ENCODE results near the gene SNX20. TPM values are rescaled to one million over a fixed set of nuclear protein-coding genes. Genes with fewer than 3 reads are reported as not detected.

Gene SNX20
- total and polyA plus RNA-seq, 2 of the 4 experiments (the other 2 are of a cell fraction) = not detected

- BruUV-seq (replicated peaks) = no TSS peak
- H2BK15ac ChIP-seq (ENCODE audit: low read depth, low read length) = no peak overlapping the region
- no peak overlapping the region for H3K18ac ChIP-seq (ENCODE audit: low read depth, low read length)
- DNase-seq = no peak
- H4K91ac ChIP-seq (ENCODE audit: insufficient read depth, low read depth, low read length) = no peak overlapping the region
- H2BK120ac ChIP-seq (ENCODE audit: low read depth, low read length) = no peak overlapping the region
- H2BK5ac ChIP-seq (ENCODE audit: low read depth, low read length, poor library complexity, severe bottlenecking) = no peak overlapping the region
- H4K5ac ChIP-seq (ENCODE audit: low read depth, low read length) = no peak overlapping the region
- in situ Hi-C loops (cut with MboI; ENCODE audit: low sequenced_read_pairs) (loop anchor here (10.0 kb wide), 1 partner anchor 120 kb away; no protein-coding TSS in a partner anchor), dilution Hi-C loops (cut with HindIII; ENCODE audit: low sequenced_read_pairs, unreplicated experiment) (no loop called here), intact Hi-C loops (cut with micrococcal nuclease) (no loop called here)
- no peak overlapping the region for H3K4me2 ChIP-seq (ENCODE audit: low read depth, low read length)
- H3K9me3 ChIP-seq (ENCODE audit: control insufficient read depth, insufficient read depth, low read length) = no peaks in the 10 kb centered on the region
- H3K14ac ChIP-seq (replicated peaks; ENCODE audit: low read depth, low read length) = no peak overlapping the region
- no peaks in the 10 kb centered on the region for H3K4me1 ChIP-seq (ENCODE audit: control insufficient read depth, insufficient read depth, low read length)
- ChIA-PET CTCF (no interaction called here), POLR2A (ENCODE audit: unreplicated experiment) (no interaction called here)
- H3K9ac ChIP-seq (ENCODE audit: low read depth, low read length) = no peak overlapping the region
- H3K56ac ChIP-seq (ENCODE audit: extremely low read depth, insufficient read depth, low read length) = no peak overlapping the region
- no peak overlapping the region for H2AK5ac ChIP-seq (ENCODE audit: low read depth, low read length)
- no peak overlapping the region for H3K27ac ChIP-seq (ENCODE audit: insufficient read depth, low read length)
- H3K4ac ChIP-seq (ENCODE audit: low read depth, low read length) = no peak overlapping the region
- no peak for ATAC-seq (ENCODE audit: low read depth)
- H3K36me3 ChIP-seq (ENCODE audit: control insufficient read depth, insufficient read depth, low read length) = no peaks in the 10 kb centered on the region
- WGBS, 2 experiments (ENCODE audit: extremely low coverage in 2 of 2, insufficient read length in 1 of 2) = 56% methylated on average over 11 of the region's 11 CpGs; no CpG with 5 or more reads in 1 of the 2 experiments
- no peaks in the 10 kb centered on the region for H3K9me1 ChIP-seq (ENCODE audit: insufficient read depth, low read length)
- H2AFZ ChIP-seq (replicated peaks; ENCODE audit: low read length, poor library complexity) = no peak overlapping the region
- H3K27me3 ChIP-seq (ENCODE audit: control insufficient read depth, insufficient read depth, low read length) = peaks cover 8% of the 10 kb centered on the region
- no peaks in the 10 kb centered on the region for H3K79me1 ChIP-seq (ENCODE audit: low read depth in 1 of 2, low read length in 2 of 2)
- H3K23ac ChIP-seq (ENCODE audit: low read depth, low read length) = no peak overlapping the region
- no peaks in the 10 kb centered on the region for H4K20me1 ChIP-seq (ENCODE audit: insufficient read depth, low read length)
- H2BK20ac ChIP-seq (ENCODE audit: low read depth, low read length) = no peak overlapping the region
- no peak overlapping the region for H4K8ac ChIP-seq (ENCODE audit: low read depth in 2 of 2, low read length in 2 of 2)
- no peak overlapping the region for H2AK9ac ChIP-seq (replicated peaks; ENCODE audit: low read depth, low read length, poor library complexity)
- TF ChIP-seq RFX5 (IDR thresholded peaks at IDR 0.05; ENCODE audit: low read depth, low read length) (no peak), POLR2A (IDR thresholded peaks at IDR 0.05; ENCODE audit: low read depth, low read length) (no peak), MAZ (IDR thresholded peaks at IDR 0.05; ENCODE audit: borderline replicate concordance, low read depth, low read length) (no peak), ELK1 (IDR thresholded peaks at IDR 0.05; ENCODE audit: borderline replicate concordance, low read depth, low read length) (no peak), RCOR1 (IDR thresholded peaks at IDR 0.05; ENCODE audit: insufficient replicate concordance, low read length) (no peak), SMC3 (IDR thresholded peaks at IDR 0.05; ENCODE audit: low read depth, low read length) (no peak)
- H3K4me3 ChIP-seq (ENCODE audit: insufficient read depth, low read depth, low read length) = no peak overlapping the region
Observed at GRCh38 chr16:50684823-50685461, 3.8 kb upstream of the SNX20 start.

All from IMR-90 (cell line).